NCI-H128 (cell line): ENCODE results near the gene LRRC4.
A peak's percentile ranks its signal among the peaks of the same experiment; 100 is the strongest.

Source experiments
- DNase-seq: peaks from one replicate; lab custom pipeline; 2025; ENCODE audit not compliant: unreplicated experiment; lab: John Stamatoyannopoulos, UW

The LRRC4 gene

DNA sequence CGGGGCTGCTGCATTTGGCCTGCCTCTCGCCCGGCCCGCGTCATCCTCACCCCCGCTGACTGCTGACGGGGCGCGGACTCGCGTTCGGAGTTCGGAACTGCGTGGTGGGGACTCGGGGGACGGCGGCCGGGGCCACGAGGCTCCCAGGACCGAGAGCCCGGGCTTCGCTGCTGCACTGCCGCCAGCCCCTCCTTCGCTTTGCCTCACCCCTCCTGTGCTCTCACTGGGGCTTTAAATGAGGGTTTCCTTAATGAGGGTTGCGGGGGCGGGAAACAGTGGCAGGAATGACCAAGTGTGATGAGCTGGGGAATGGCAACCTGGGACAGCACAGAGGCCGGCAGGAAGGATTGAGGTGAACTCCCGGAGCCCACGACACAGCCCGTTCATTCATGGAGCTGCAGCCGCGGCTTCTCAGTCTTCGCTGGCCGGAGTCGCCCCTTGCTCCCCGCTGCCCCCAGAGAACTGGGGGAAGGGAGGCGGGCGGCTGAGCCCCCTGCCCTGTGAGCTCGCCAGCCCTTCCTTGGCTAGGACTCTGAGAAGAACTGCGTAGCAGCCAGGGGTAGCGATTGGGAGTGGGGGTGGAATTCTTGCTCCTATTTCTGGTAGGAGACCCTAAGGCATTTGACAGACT lies 1.5 kb upstream of the LRRC4 start:
- no peak for DNase-seq

DNA sequence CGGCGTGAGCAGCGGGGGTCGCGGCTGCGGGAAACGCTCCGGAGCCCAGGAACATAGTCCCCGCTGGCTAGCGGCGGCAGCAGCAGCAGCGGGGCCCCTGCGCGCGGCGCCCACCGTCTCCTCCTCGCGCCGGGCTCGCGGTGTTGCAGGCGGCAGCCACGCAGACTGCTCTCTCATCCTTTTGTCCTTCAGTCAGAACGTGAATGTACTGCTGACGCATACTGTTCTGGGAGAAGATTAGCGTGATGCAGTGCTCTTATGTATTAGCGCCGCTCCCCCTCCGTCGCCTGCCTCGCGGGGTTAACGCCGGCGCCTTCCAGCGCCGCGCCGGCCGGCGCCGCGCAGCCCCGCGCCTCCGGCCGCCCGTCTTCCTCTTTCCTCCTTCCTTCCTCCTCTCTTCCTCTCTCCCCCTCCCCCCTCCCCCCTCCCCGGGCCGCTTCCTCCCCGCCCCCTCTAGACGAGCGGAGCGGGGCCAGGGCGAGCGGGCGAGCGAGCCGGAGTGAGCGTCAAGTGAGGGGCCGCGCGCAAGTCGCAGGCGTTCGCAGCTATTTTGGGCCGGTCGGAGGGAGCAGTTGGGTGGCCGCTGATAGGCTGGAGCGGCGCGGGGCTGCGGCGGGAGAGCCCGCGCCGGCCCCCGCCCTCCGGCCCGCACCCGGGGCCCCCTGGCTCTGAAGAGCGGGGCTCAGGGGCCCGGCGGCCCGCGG lies 816 bp upstream of the LRRC4 start:
- DNase-seq = peak; percentile 43

DNA sequence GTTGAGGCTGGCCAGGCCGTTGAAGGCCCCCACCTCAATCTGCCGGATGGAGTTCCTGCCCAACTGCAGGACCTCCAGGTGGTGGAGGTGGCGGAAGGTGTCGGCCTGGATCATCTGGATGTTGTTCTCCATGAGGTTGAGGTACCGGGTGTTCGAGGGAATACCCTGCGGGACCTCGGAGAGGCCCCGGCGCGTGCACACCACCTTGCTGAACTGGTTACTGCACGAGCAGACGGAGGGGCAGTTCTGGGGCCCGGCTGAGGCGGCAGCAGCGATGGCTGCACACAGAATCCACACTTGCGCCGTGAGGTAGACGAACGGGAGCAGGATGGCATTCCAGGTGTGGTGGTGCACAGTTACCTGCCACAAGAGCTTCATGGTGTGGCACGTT lies 979 bp downstream of the LRRC4 start:
- DNase-seq = no peak

DNA sequence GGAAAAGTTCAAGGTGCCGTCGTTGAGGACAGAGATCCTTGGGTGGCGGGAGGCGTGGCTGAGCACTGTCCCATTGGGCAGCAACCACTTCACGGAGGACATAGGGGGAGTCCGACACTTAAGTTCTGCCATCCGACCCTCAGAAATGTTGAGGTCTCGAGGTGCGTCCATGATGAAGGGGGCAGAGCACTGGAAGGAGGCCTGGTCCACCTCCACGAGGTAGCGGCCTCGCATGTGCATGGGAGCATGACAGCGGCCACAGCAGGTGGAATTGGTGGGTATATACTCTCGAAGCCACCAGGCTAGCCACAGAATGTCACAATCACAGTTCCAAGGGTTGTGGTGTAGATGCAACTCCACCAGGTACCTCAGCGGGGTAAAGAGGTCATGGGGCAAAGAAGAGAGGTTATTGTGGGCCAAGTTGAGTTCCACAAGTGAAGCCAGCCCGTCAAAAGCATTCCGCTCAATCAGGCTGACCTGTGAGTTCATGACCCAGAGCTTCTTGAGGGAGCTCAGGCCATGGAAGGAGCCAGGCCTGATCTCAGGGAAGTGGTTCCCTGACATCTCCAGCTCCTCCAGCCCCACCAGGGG lies 1.7 kb downstream of the LRRC4 start:
- DNase-seq = no peak

DNA sequence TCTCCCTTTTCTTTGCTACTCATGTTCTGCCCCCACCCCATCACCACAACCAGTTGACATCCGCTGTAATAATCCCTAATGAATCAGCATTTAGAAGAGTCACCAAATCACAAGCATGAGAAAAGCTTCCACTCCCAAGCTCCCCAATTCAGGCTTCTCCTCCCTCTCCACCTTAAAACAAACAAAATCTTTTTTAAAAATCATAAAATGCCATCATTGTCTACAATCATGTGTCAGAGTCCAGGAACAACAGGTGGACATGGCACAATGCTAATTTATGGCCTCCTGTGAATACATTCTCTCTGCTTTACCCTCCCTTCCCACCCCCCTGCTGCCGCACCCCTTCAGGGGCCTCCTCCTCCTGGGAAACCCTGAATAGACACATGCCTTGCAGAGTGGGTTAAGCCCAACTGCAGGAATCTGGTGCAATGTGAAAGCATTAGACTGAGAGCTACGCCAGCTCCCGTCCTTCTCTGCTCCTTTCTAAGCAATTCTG lies 3.7 kb downstream of the LRRC4 start:
- DNase-seq = no peak

DNA sequence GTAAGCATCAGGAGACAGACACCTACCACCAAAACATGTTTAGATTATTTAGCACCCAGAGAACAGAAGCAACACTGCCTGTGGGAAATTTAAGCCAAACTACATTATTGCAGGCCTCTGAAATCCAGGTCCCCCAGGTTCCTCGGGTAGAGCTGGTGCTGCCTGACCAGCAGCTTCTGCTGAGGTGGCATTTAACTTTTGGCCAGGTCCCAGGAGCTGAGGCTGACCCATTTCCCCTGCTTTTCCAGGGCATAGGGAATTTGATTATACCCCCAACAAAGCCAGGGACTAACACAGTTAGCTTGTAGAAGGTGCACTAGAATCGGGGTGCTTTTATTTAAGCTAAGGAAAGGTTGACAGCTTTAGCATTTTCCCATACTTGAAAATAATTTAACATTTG lies 4.7 kb downstream of the LRRC4 start:
- DNase-seq = no peak

DNA sequence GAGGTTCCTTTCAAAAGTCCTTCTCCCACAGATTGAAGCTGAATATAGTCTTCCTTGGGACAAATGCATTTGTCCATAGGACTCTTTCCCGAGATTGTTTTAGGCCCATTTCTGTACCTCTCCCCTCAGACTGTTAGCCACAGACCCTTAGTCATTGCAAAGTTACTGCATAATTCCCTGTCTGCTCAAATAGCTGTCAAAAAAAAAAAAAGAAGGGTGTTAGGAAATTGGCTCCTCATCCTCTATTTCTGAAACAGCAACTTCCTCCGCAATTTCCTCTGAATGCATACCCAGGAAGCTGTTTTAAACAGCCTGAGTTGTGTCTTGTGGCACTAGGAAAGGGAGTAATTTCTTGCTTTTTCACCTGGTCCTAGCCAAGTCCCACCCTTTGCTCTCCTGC lies 5.4 kb downstream of the LRRC4 start:
- DNase-seq = no peak

DNA sequence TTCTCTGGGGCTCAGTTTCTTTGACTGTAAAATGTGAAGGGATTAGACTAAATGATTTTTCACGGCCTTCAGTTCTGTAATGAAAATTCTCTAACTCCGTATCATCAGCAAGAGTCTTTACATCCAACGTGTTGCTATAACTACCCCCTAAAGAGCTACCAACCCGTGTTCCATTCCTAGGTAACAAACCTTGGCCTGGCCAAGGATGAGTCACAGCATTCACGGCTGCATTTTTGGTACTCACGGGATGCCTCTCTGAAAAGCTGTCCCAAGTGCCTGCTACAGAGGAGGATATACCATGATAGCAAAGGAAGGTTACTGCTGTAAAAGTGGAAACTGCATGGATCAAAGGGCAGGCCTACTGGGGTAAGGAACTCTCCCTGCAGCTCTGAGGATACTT lies 5.9 kb downstream of the LRRC4 start:
- DNase-seq = no peak

DNA sequence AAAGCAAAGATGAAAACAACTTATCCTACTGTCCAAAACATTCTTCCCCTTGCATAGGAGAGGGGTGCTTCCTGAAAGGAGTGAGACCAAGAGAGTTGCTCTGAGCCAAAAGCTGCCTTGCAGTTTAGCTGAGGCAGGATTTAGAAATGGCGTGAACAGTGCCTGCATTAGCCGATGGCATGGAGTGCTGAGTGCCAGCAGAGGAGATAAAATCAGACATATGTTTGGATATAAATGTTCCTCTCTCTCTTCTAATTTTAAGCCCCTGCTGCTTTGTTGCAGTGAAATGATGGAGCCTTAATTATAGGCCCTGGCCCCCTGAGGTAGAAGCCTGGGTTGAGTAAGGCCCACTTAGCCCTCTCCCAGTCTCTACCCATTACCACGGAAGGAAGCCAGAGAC lies 7.1 kb downstream of the LRRC4 start:
- DNase-seq = no peak

DNA sequence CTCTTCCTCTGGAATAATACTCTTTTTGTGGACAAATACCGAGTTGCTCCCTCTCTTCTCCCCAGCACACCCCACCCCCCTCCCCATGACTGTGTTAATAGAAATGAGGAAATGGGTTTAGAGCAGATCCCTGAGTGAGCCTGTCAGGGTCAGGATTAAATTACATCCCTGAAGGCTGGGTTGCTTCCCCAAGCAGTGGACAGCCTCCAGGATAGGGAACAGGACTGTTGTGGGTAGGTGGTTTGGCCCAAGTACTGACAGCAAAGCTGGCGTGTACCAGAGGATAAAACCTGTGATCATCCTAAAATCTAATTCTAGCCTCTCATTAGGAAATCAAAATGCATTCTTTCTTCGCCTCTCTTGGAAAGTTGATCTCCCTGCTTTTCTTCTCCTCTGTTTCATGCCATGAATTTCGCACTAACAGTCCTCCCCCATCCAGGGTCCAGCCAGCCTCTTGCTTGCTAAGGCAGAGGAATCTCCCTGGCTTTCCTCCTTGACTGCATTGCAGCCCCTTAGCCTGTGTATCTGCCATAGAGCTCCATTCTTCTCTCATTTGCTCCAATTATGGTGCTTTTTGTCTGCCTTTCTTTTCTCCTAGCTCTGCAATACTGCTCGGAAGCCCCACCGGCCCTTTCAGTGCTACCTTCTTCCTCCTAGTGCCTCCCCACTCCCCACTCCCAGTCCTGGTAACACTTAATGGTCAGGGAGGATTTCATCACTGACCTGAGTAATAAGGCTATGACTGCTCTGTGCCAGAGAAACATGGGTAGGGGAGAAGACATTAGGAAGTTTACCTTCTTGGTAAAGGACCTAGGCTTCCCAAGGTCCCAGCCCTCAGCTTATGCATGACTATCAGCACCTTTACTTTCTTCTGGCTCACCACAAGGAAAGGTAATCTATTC lies 8.4 kb downstream of the LRRC4 start:
- no peak for DNase-seq

DNA sequence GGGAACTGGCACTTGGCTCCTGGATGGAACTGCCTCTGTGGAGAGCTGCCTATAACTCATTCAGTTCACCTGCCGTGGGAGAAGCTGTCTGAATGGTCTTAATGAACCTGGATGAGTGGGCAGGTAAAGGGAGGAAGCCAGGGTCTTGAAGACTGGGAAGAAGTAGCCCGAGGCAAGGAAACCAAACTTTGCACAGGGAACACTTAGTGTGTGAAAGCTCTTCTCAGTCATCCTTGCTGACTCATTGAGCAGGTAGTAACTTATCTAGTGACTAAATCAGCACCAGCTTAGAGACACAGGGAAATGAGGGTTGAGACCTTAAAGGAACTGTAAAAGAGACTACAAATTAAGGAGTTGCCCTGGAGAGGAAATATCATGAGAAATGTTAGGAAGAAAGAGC lies 9.9 kb downstream of the LRRC4 start:
- no peak for DNase-seq

DNA sequence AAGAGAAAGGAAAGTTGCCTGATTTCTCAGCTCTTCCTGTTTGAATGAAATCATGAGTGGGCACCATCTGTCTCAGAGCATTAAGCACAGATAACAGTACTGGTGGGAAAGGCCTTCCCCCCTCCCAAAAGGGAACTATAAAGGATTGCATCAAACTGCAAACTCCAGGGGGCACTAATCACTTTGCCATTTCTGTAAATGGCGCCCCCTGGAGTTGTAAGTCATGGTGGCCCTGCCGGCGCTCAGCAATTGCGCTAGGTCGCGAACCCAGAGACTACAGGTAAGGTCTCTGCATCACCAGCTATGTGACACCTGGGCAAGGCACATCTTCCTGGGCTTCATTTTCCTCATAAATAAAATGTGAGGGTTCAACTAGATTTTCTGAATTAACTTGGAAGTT lies 11.1 kb downstream of the LRRC4 start:
- no peak for DNase-seq

DNA sequence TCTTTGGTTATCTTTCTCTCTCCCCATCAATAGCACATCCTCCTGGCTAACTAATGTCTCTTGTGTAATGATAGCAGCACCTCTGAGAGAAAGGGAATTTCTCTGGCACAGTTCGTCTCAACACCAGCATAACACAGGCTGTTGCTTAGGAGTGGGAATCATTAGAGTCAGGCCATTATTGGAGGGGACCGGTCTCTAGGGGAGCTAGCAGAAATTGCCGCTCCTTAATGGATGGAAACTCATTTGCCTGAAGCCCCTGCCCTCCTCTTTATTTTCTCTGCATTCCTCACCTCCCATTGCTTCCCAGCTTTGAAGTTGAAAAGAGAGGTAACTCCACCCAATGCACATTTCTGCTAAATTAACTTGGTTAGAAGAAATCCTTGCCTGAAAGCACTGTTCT lies 11.9 kb downstream of the LRRC4 start:
- no peak for DNase-seq

DNA sequence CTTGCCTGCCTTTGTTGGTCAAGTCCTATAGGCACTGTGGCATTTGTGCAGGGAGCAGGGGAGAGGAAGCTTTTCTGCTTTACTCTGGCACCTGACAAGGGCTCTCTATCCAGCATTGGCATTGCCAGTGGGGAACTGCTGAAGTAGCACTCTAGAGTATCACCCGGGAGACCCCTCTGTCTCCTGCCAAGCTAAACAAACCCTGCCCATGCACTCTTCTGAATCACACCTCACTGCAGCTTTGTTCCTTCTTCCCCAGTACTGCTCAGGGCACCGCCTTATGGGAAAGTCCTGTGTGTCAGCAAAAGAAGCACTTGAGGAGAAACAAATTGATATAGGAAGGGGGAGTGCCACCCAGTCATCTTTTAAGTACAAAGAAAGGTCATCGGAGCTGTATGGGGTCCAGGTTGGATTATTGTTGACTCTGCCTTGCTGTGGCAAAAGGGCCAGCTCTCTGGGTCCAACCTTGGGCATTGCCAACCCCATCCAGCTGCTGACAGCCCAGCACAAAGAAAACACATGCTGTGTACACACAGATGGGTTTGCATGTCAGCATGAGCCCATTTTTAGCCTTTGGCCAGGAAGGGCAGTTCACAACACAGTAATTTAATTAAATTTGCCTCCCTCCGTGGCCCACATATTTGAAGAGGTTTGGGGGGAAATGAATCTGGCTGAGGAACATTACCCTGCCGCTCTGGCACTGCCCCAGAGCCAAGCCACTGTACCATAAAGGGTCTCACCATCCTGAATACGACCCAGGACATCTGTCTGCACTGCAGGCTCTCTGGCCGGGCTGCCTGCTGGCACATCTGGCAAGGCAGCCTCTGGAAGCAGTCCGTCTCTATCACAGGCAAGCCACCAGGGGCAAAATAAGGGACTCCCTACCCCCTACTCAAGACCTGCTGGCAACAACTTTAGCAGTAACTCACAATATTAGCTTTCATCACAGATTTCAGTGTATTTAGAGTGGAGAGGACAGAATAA lies 13.1 kb downstream of the LRRC4 start:
- no peak for DNase-seq

DNA sequence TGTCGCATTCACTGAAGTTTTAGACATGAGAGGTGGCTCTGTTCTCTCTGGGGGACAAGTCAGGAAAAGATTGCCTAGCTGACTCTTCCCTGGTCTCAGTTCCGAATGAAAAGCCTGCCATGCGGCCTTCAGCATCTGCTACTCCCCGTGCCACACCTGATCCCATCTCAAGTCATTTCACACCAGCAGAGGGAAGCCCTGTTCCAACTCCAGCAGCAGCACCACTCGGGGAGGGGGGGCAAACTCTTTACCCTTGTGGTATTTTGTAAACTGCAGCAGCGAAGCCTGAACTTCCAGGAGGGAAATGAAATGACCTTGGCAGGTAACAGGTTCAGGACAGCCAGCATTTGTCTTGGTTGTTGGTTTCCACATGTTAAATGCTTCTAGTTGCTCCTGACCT lies 13.8 kb downstream of the LRRC4 start:
- no peak for DNase-seq

DNA sequence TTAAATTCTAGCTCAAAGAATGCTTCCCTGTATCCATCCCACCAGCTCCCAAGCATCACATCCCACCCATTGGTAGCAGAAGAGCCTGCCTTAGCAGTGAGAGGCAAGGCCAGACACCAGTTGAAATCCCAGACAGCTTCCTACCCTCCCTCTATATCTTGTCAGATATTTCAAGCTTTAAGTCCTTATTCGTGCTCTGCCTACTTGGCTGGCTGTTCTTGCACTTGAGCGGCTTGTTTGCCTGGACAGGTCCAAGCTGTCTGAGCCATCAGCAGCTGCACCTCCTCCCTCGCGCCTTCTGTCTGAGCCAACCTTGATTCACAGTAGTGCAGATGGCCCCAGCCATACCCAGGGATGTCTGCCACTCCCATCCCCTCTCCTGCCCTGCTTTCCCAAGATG lies 16.4 kb downstream of the LRRC4 start:
- no peak for DNase-seq

DNA sequence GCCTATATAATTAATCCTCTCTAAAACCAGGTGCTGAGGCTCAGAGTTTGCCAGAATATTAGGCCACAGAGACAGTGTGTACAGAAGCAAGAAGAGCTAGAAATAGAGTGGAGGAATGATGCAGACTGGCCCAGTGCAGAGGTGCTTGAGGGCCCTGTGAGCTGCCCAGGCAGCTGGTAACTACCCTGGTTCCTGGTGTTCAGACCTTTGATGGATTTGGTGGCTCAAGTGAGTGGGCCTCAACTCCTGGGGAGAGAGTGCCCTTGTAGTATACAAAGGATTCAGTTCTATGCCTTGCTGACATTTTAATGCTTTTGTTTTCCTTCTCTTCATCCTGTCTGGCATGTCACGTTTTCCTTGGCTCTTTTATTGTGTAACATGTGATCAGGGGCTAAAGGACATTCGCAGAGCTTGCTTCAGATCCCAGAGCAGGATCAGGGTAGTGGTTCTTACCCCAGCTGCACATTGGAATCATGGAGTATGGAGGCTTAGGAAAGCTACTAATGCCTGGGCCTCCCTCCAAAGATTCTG lies 20.0 kb downstream of the LRRC4 start:
- no peak for DNase-seq

DNA sequence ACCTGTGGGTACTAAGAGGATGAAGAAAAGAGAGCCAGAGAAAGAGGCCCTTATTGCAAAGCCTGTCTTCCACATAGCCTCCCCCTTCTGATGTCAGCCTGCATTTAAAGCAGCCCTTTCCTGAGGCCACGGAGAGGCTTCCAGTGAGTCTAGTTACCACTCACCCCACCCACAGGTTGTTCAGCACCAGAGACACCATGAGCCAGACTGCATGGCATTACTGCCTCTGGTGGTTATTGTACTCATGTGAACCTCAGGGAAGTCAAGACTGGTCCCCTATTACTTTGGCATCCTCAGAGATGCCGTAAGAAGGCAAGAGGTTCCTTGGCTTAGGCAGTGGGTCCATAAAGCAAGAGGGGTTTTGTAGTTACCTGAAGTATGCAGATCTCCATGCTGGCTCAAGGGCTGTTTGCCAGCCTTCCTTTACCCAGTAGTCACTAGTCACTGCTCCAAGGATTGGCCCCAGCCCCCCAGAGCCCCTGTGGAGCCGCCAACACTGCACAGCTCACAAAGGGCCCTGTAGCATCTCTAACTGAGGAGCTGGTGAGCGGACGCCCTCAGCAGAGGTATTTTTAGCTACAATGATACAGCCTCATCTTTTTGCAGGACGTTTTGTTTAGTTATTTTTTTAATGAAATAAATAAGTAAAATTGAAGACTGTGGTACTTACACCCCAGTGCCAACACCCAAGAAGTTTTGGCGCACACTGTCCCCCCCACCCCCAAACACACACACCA lies 20.7 kb downstream of the LRRC4 start:
- no peak for DNase-seq

DNA sequence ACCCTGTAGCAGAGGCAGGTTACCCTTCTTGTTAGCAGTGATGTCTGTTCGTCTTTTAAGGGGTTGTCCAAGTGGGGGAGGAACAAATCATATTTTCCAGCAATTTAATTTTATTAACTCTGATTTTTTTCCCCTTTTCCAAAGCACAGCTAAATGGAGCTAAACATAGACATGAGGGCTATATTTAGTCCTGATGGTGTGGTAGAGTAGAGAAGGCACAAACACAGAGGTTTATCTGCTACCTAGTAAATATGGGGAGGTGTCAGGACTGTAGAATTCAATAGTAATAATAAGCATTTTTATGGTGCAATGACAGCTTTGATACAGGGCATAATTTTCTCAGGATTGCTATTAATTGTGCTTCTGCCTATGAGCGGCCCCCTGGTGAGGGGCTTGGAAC lies 22.5 kb downstream of the LRRC4 start:
- DNase-seq = no peak
